Upper lobe of right lung (tissue), 1 donor: Measurements from ENCODE around the gene ZNF385B. TPM values are rescaled to one million over a fixed set of nuclear protein-coding genes. Genes with fewer than 3 reads are reported as not detected.
A peak's percentile ranks its signal among the peaks of the same experiment; 100 is the strongest.

Experiments
- ATAC-seq: fragments of 200-7000 bp; cut with Tn5 transposase; one replicate; pipeline ENCODE4 v1.9.1; 2020; ENCODE audit warnings: mild to moderate bottlenecking, moderate library complexity
- DNase-seq: peaks from one replicate; pipeline ENCODE4 v3.0.0-alpha.2; 2020
- H3K27ac ChIP-seq: fragments of 200-600 bp; one replicate; pipeline ENCODE4 v1.8.0; 2022
- H3K27me3 ChIP-seq: fragments of 200-600 bp; one replicate; pipeline ENCODE4 v1.8.0; 2022; ENCODE audit warnings: mild to moderate bottlenecking
- H3K36me3 ChIP-seq: fragments of 200-600 bp; one replicate; pipeline ENCODE4 v1.8.0; 2022
- H3K4me1 ChIP-seq: fragments of 200-600 bp; one replicate; pipeline ENCODE4 v1.8.0; 2022
- H3K4me3 ChIP-seq: fragments of 200-600 bp; one replicate; pipeline ENCODE4 v1.8.0; 2022; ENCODE audit warnings: mild to moderate bottlenecking
- H3K9me3 ChIP-seq: fragments of 200-600 bp; one replicate; pipeline ENCODE4 v1.8.0; 2022
- intact Hi-C: fragments of 100-400 bp; cut with DNase I; formaldehyde crosslinking; loops from one replicate; pipeline ENCODE4 v1.11.0; 2022
- total RNA-seq: library from RNA; stranded (reverse); fragmentation: NEBNext Ultra II Directional; extraction: Animal tissue kit (Norgen Biotek cat#: 25700); gene quantifications from one replicate; pipeline ENCODE4 v1.2.1, GENCODE V29; 2021
- TF ChIP-seq, protein P1 (sequence below): fragments of 200-600 bp; IDR thresholded peaks from one replicate; pipeline ENCODE4 v1.8.0; 2022; ENCODE audit warnings: antibody characterized with exemption
- donor health status: DM: no; HTN: yes; CAD: no; lungs with severe emphysema.

ZNF385B gene
- total RNA-seq, 1 donor from 2014 or later: 62.3 TPM

DNA sequence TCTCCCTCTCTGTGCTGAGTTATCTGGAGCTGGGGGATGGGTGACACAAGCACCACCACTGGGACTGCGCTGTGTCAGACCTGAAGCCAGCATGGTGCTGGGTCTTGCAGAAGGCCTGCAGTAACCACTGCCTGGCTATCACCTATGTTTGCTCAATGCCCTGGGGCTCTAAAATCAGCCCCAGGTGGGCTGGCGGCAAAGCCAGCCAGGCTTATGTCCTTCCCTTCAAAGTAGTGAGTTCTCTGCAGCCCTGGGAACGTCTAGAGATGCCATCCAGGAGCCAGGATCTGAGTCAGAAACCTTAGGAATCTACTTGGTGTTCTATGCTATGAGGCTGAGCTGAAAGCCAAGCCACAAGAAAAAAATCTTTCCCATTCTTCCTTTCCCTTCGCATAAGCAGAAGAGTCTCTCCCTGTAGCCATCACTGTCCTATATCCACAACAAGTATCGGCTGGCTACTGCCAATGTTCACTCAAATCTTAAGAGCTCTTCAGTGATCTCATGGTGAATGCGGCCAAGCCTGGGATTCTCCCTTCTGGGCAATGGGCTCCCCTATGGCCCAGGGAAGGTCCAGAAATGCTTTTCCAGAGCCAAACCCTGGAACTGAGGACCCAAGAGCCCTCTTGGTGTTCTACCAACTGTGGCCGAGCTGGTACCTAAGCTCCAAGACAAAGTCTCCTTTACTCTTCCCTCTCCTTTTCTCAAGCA is 248.7 kb downstream of the ZNF385B start:
- no peaks in the 10 kb centered on the region for H3K27me3 ChIP-seq
- H3K36me3 ChIP-seq: no peaks in the 10 kb centered on the region
- no peaks in the 10 kb centered on the region for H3K9me3 ChIP-seq
- no peak overlapping the region for H3K4me3 ChIP-seq
- DNase-seq (no peak), ATAC-seq (peak; percentile 38)
- intact Hi-C loops: no loop called here
- TF ChIP-seq, protein P1, sequence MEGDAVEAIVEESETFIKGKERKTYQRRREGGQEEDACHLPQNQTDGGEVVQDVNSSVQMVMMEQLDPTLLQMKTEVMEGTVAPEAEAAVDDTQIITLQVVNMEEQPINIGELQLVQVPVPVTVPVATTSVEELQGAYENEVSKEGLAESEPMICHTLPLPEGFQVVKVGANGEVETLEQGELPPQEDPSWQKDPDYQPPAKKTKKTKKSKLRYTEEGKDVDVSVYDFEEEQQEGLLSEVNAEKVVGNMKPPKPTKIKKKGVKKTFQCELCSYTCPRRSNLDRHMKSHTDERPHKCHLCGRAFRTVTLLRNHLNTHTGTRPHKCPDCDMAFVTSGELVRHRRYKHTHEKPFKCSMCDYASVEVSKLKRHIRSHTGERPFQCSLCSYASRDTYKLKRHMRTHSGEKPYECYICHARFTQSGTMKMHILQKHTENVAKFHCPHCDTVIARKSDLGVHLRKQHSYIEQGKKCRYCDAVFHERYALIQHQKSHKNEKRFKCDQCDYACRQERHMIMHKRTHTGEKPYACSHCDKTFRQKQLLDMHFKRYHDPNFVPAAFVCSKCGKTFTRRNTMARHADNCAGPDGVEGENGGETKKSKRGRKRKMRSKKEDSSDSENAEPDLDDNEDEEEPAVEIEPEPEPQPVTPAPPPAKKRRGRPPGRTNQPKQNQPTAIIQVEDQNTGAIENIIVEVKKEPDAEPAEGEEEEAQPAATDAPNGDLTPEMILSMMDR: no peak
- peaks cover 19% of the 10 kb centered on the region for H3K4me1 ChIP-seq
- H3K27ac ChIP-seq: no peak overlapping the region

GRCh38 chr2:179612108-179612507 is 249.3 kb downstream of the ZNF385B start:
- Histone ChIP-seq H3K9me3 (no peaks in the 10 kb centered on the region), H3K36me3 (no peaks in the 10 kb centered on the region), H3K4me3 (no peak overlapping the region), H3K27ac (no peak overlapping the region), H3K4me1 (peaks cover 19% of the 10 kb centered on the region), H3K27me3 (no peaks in the 10 kb centered on the region)
- intact Hi-C loops: no loop called here
- DNase-seq: no peak
- TF ChIP-seq, protein P1: no peak
- ATAC-seq: peak; percentile 63

- H3K4me3 ChIP-seq: no peak overlapping the region
- ATAC-seq: peak; percentile 76
- TF ChIP-seq, protein P1: no peak
- no peak overlapping the region for H3K27ac ChIP-seq
- no peaks in the 10 kb centered on the region for H3K4me1 ChIP-seq
- no peak for DNase-seq
- intact Hi-C loops: no loop called here
- H3K27me3 ChIP-seq: no peaks in the 10 kb centered on the region
- H3K36me3 ChIP-seq: no peaks in the 10 kb centered on the region
- no peaks in the 10 kb centered on the region for H3K9me3 ChIP-seq
Measured at GRCh38 chr2:179606141-179606540, 255.3 kb downstream of the ZNF385B start.

GRCh38 chr2:179605341-179605740 is 256.1 kb downstream of the ZNF385B start:
- no peaks in the 10 kb centered on the region for H3K27me3 ChIP-seq
- H3K27ac ChIP-seq: no peak overlapping the region
- H3K9me3 ChIP-seq: no peaks in the 10 kb centered on the region
- intact Hi-C loops: no loop called here
- TF ChIP-seq, protein P1: no peak
- no peak for DNase-seq
- no peak overlapping the region for H3K4me3 ChIP-seq
- no peaks in the 10 kb centered on the region for H3K36me3 ChIP-seq
- ATAC-seq: no peak
- H3K4me1 ChIP-seq: no peaks in the 10 kb centered on the region

- H3K4me1 ChIP-seq: no peaks in the 10 kb centered on the region
- ATAC-seq: peak; percentile 48
Measured at GRCh38 chr2:179604598-179604997, 256.8 kb downstream of the ZNF385B start.

More at GRCh38 chr2:179604598-179604997, 256.8 kb downstream of the ZNF385B start:
- H3K9me3 ChIP-seq: no peaks in the 10 kb centered on the region
- intact Hi-C loops: no loop called here
- no peaks in the 10 kb centered on the region for H3K27me3 ChIP-seq
- TF ChIP-seq, protein P1: no peak
- no peak for DNase-seq
- H3K27ac ChIP-seq: no peak overlapping the region
- no peak overlapping the region for H3K4me3 ChIP-seq
- H3K36me3 ChIP-seq: no peaks in the 10 kb centered on the region
